ENCODE measurements around the gene GNG7. TPM values are rescaled to one million over a fixed set of nuclear protein-coding genes. Genes with fewer than 3 reads are reported as not detected.
"Not testable (repeated sequence)": the region's sequence is repeated elsewhere in the genome, so short reads cannot be mapped to it uniquely, and the experiment has no call there.

The GNG7 gene
- total and polyA plus RNA-seq, 10 of the 15 experiments (the other 5 are each of a cell fraction or from before 2014, with no cell fraction given), result 1.9 to 13.6 (median 6.5) TPM

- ChIA-PET SMC1A (ENCODE audit: uncharacterized antibody, unreplicated experiment) (no interaction called here), RAD21 (ENCODE audit: unreplicated experiment) (no interaction called here), POLR2A (no interaction called here), CTCF (no interaction called here)
- no peak overlapping the region for H2AFZ ChIP-seq (ENCODE audit: control insufficient read depth, low read depth, low read length)
- TF ChIP-seq DPF2 (IDR thresholded peaks at IDR 0.05), result no peak
- no peak for TF ChIP-seq IRF3 (IDR thresholded peaks at IDR 0.05)
- TF ChIP-seq EP300 (IDR thresholded peaks at IDR 0.05; ENCODE audit: borderline replicate concordance in 1 of 2, control insufficient read depth in 1 of 2, low read depth in 2 of 2, low read length in 2 of 2), result peak in 1 of 2 experiments; percentile 99; a peak in 1 of 4 replicates
- no peak for TF ChIP-seq RELA (IDR thresholded peaks at IDR 0.05; ENCODE audit: borderline replicate concordance, partially characterized antibody)
- TF ChIP-seq EZH2 (IDR thresholded peaks at IDR 0.05; ENCODE audit: borderline replicate concordance, control insufficient read depth, low read depth, low read length), result no peak
- TF ChIP-seq IRF4 (IDR thresholded peaks at IDR 0.05; ENCODE audit: low read depth, low read length), result no peak
- TF ChIP-seq MYB (IDR thresholded peaks at IDR 0.05; ENCODE audit: borderline replicate concordance, low read depth, low read length), result no peak
- TF ChIP-seq TCF7 (IDR thresholded peaks at IDR 0.05; ENCODE audit: borderline replicate concordance), result no peak
- TF ChIP-seq LARP7 (IDR thresholded peaks at IDR 0.05), result no peak
- peak; percentile 100 for TF ChIP-seq HSF1 (IDR thresholded peaks at IDR 0.05; ENCODE audit: low read depth, low read length)
- TF ChIP-seq CEBPB (IDR thresholded peaks at IDR 0.05; ENCODE audit: borderline replicate concordance in 1 of 2, low read depth in 2 of 2, low read length in 2 of 2), result no peak
- H3K4me1 ChIP-seq (ENCODE audit: control insufficient read depth, insufficient read depth, low read length), result peaks cover 36% of the 10 kb centered on the region
- H3K9me3 ChIP-seq (replicated peaks; ENCODE audit: control insufficient read depth, insufficient read depth, low read length), result peaks cover 5% of the 10 kb centered on the region; the same call in 2 of the 3 replicates
- no peak for ATAC-seq
- in situ Hi-C loops (cut with MboI) (no loop called here), intact Hi-C loops (cut with micrococcal nuclease; ENCODE audit: unreplicated experiment) (no loop called here)
- no peak for FAIRE-seq
- WGBS (ENCODE audit: insufficient coverage, insufficient replicate concordance, low lambda C conversion rate, missing lambda C conversion rate), result 88% methylated on average over 2 of the region's 2 CpGs
- H3K4me3 ChIP-seq, result no peak overlapping the region
- no peak overlapping the region for H3K4me2 ChIP-seq (ENCODE audit: control insufficient read depth, insufficient read depth)
- no peak for DNase-seq (ENCODE audit: low read depth, low spot score)
- H3K27ac ChIP-seq (ENCODE audit: control insufficient read depth, insufficient read depth), result no peak overlapping the region
- BruUV-seq (replicated peaks), result no TSS peak
- H4K20me1 ChIP-seq (ENCODE audit: control insufficient read depth, insufficient read depth), result no peaks in the 10 kb centered on the region
- peaks cover 4% of the 10 kb centered on the region for H3K79me2 ChIP-seq (ENCODE audit: control insufficient read depth, insufficient read depth, low read length)
- peaks cover 0 to 8% of the 10 kb centered on the region in 2 experiments; a peak in 1 of 4 replicates for H3K36me3 ChIP-seq (ENCODE audit: control insufficient read depth in 2 of 2, insufficient read depth in 2 of 2, low read length in 1 of 2)
- no peak overlapping the region for H3K9ac ChIP-seq (ENCODE audit: control insufficient read depth, insufficient read depth, low read length)
- H3K27me3 ChIP-seq (replicated peaks in 1 of 2; ENCODE audit: control insufficient read depth in 2 of 2, insufficient read depth in 2 of 2, low read length in 1 of 2), result no peaks in the 10 kb centered on the region
Observed at GRCh38 chr19:2679439-2679838, 23.1 kb downstream of the GNG7 start.

GRCh38 chr19:2678948-2679347 is 23.5 kb downstream of the GNG7 start:
- in situ Hi-C loops (cut with MboI); H3K27ac ChIP-seq (ENCODE audit: control insufficient read depth, insufficient read depth); ATAC-seq; H3K79me2 ChIP-seq (ENCODE audit: control insufficient read depth, insufficient read depth, low read length); FAIRE-seq; H3K9me3 ChIP-seq (replicated peaks; ENCODE audit: control insufficient read depth, insufficient read depth, low read length); POLR2A ChIA-PET; H3K9ac ChIP-seq (ENCODE audit: control insufficient read depth, insufficient read depth, low read length); CTCF ChIA-PET; DNase-seq (ENCODE audit: low read depth, low spot score); BruUV-seq (replicated peaks); H3K36me3 ChIP-seq (ENCODE audit: control insufficient read depth in 2 of 2, insufficient read depth in 2 of 2, low read length in 1 of 2); SMC1A ChIA-PET (ENCODE audit: uncharacterized antibody, unreplicated experiment); intact Hi-C loops (cut with micrococcal nuclease; ENCODE audit: unreplicated experiment); H3K4me3 ChIP-seq; H3K4me2 ChIP-seq (ENCODE audit: control insufficient read depth, insufficient read depth); H4K20me1 ChIP-seq (ENCODE audit: control insufficient read depth, insufficient read depth); H2AFZ ChIP-seq (ENCODE audit: control insufficient read depth, low read depth, low read length); H3K27me3 ChIP-seq (replicated peaks in 1 of 2; ENCODE audit: control insufficient read depth in 2 of 2, insufficient read depth in 2 of 2, low read length in 1 of 2): not testable (repeated sequence)
- peaks cover 36% of the 10 kb centered on the region for H3K4me1 ChIP-seq (ENCODE audit: control insufficient read depth, insufficient read depth, low read length)
- RAD21 ChIA-PET (ENCODE audit: unreplicated experiment), result interaction anchor here (1.0 kb wide), 1 partner anchor 20 kb away, joined by 4 read pairs; no protein-coding TSS in a partner anchor
- 97% methylated on average over 5 of the region's 5 CpGs for WGBS (ENCODE audit: insufficient coverage, insufficient replicate concordance, low lambda C conversion rate, missing lambda C conversion rate)

Data from GM12878 (cell line).